Right lobe of liver (tissue), 4 donors: Measurements from ENCODE around the gene GTF3C2.

Experiments used
- CTCF ChIP-seq, 4 donors: fragments of 200-600 bp in 3 of 4; fragments of 450-650 bp in 1 of 4; IDR thresholded peaks; one replicate each; pipeline versions ENCODE4 v1.5.1 to v1.8.0; 2016 to 2022; ENCODE audit warnings: antibody characterized with exemption in 4 of 4, mild to moderate bottlenecking in 2 of 4
- POLR2A ChIP-seq: fragments of 450-650 bp; IDR thresholded peaks from one replicate; pipeline ENCODE4 v1.6.1; 2017; ENCODE audit warnings: antibody characterized with exemption, mild to moderate bottlenecking
- donor health status: DM: no; HTN: no; CAD: no.
- donor health status: DM: no; HTN: no; CAD: no.
- donor health status: DM: no; HTN: yes; CAD: no.

GRCh38 chr2:27312152-27312551 is 44.4 kb downstream of the GTF3C2 start:
- TF ChIP-seq CTCF (IDR thresholded peaks at IDR 0.05) (no peak), POLR2A (no peak)
